Measurements from ENCODE around the gene GAD1.

GAD1 gene

GRCh38 chr2:170816504-170817092, at the start of gene GAD1:
GAD1 (plus strand) TSS chr2:170816887; CDS start chr2:170818592, 1,705 bp downstream.
- DNase-seq, result peak; percentile 96

- DNase-seq, result peak; percentile 94
Observed at GRCh38 chr2:170770008-170770605, 46.6 kb upstream of the GAD1 start, which contains the start of gene ERICH2. ERICH2 (plus strand) TSS chr2:170770378; CDS start chr2:170770682, 304 bp downstream.

DNA sequence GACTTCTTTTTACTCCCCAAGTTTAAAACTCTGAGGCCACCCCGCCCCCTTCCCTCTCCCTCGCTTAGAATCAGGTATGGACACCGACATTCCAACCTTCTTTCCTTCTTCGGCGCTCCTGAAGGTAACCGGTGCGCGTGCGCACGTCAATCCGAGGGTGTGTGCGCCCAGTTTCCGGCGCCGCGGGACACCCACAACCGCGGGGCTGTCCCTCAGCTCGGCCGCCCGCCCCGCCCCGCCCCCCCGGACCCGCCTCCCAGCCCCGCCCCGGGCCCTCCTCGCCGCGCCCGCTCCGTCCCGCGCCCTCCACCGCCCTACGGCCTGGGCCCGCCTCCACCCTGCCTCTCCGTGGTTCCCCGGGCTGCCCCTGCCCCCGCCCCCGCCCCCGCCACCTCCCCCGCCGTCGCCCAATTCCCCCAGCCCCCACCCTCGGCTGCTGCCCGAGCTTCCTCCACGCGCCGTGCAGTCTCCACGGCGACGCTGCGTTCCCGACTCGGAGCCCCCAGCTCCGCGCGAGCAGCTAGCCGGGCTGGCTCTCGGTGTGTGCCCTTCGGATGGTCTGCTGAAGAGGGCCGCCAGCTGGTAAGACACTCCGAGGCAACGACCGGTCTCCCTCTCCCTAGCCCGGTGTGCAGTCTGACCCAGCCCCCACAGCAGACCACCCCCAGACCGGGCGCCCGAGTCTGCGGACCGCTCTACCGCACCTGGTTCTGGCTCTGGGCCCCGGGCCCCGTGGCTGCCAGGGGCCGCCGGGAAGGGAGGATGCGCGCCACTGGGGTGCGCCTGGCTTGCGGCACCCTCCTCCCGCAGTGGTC, 45.9 kb upstream of the GAD1 start:
- peak; percentile 96 for DNase-seq

- DNase-seq, result no peak
Observed at GRCh38 chr2:170771421-170771937, 45.2 kb upstream of the GAD1 start.

DNA sequence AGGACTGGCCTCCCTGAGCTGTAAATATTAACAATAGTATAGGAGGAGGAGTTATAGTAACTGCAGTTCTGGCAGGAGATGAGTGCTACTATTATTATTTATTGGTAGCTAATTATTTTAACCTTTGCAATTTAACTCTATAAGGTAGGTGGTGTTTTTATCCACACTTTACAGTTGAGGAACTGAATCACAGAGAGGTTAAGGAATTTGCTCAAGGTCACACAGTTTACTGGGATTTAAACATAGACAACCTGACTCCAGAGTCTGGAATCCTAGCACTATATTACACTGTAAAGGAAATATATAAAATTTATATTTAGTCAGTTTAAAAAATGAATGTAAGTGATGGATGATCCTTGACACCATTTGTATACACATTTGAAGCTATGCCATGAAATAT, 44.4 kb upstream of the GAD1 start:
- no peak for DNase-seq

GRCh38 chr2:170774074-170774473, 42.6 kb upstream of the GAD1 start:
- DNase-seq, result no peak

DNA sequence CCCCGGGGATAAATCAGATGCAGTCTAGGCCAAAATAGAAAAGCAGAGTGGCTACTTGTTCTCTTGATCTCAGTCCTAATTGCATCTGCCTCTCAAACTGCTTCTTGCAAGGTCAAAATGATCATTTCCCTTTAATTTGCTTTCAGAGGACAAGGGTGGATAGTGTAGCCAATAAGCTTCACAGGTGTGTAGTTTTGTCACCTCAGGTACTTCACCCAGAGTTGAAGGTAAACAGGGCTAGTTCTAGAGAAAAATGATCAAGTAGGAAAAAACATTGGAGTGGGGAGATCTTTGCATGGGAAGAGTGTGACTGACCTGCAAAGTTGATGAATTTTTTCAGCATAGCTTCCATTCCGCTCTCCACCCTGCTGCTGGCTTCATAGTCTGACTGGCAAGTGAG, 37.8 kb upstream of the GAD1 start:
- DNase-seq, result peak; percentile 57

DNA sequence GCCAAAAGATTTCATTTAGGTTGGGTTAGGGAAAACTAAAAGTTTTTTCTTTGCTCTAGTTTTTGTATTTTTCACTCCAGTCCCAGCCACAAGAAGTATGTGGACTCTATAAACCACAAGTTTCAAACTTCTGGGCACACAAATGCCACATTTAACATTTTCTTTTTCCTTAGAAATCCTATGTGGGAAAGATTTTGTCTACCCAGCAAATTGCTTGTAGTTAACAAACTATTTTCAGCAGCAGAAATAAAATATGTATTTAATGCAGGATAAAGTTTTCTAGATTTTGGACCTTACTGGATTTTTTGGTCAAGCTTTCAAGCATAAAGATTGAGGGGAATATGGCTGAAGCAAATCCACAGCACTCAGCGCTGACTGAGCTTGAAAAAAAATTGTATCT, 37.4 kb upstream of the GAD1 start:
- DNase-seq, result no peak

DNA sequence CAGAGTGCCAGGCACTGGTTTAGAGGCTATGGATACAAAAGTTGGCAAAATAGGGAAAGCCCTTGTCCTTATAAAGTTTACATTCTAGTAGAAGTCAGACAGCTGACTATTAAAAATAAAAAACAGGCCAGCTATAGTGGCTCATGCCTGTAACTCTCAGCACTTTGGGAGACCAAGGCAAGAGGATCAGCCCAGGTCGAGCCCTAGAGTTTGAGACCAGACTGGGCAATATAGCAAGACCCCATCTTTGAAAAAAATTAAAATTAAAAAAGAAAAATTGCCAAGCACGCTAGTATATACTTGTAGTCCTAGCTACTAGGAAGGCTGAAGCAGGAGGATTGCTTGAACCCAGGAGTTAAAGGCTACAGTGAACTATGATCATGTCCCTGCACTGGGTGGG, 34.0 kb upstream of the GAD1 start:
- DNase-seq, result no peak

GRCh38 chr2:170783549-170783948, 33.1 kb upstream of the GAD1 start:
- no peak for DNase-seq

DNA sequence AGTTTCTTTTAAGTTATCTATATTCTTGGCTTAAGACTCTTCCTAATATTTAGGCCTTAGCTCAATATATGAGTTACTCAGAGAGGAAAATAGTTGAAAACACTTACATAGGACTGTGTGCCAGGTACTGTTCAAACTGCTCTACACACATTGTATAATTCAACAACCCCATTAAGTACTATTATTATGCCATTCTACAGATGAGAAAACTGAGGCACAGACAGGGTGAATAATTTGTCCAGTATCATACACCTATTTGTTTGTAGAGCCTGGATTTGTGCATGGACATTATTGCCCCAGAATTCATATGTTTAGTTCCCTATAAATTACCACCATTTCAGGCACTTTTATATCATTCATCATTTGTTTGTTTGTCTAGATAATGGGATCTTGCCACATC, 17.7 kb upstream of the GAD1 start:
- no peak for DNase-seq

DNA sequence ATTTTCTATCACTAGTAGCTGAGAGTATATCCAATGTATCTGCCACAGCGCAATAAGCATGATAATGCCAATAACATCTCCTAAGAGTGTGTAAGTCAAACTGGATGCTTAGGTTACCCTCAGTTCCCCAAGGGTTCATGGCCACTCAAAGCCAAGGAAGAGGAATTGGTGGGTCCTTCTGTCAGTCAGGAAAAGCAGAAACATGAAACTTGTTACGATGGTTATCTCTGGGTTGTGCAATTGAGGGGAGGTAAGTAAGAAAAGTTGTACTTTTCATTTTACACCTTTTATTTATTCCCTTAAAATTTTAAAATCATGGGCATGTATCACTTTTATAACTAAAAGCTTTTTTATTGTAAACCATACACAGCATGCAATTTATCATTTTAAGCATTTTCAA, 10.1 kb upstream of the GAD1 start:
- no peak for DNase-seq

GRCh38 chr2:170812710-170813600, 3.7 kb upstream of the GAD1 start:
- peak; percentile 99 for DNase-seq

GRCh38 chr2:170813611-170814532, 2.8 kb upstream of the GAD1 start:
- peak; percentile 76 for DNase-seq

DNA sequence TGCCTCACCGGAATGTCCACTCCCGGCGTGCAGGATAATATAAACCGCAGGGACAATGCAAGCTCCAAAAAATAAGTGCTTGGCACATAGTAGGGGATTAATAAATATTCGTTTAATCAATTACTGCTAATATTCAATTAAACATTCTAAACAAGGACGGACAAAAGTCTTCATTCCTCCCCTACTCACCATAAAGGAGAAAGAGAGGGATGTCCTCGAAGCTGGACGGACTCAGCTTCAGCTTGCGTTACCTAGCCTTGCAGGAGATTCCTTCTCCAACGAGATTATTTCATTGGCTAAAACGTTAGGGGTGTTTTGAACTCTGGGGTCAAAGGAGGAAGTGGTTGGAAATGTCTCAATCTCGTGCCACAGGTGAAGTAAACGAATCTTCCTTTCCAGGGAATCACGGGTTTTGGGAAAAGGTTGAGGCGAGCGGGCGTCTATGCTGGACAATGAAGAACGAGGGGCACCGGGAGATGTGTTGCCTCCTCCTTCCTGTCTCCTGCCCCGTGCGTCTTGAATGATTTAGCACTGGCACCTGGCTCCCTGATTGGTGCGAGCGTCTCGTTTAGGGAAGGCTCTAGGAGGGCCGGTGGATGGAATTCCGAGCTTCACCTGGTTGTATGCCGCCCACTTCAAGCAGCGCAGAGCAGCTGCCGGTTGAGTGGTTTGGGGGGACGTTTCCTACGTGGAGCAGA, 2.0 kb upstream of the GAD1 start:
- DNase-seq, result peak; percentile 93

GRCh38 chr2:170815311-170815710, 1.4 kb upstream of the GAD1 start:
- DNase-seq, result no peak

DNA sequence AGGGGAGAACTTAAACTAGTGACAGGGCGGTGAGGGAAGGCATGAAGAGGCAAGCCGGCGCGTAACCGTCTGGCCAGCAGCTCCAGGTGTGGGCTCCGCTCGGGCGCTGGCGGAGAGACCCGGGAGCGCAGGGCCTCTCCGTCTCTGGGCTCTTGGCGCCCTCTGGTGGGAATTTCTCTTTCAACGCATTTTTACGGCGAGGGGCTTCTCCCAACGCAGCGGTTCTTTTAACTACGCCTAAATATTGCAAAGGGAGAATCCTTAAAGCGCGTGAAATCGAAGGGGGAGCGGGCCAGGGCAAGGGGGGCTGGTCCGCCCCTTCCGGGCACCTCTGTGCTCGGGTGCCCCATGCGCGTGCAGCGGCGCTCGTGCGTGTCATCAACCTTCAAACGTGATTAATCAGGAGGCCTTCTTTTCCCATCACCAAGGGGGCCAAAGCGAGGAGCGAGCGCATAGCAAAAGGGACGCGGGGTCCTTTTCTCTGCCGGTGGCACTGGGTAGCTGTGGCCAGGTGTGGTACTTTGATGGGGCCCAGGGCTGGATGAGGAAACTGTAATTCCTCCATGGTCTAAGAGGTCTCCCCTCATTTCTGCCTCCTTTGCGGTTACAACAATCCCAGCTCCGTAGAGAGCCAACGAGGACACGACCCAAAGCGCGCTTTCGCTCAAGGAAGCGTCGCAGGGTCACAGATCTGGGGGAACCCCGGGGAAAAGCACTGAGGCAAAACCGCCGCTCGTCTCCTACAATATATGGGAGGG, 762 bp upstream of the GAD1 start:
- peak; percentile 96 for DNase-seq

DNA sequence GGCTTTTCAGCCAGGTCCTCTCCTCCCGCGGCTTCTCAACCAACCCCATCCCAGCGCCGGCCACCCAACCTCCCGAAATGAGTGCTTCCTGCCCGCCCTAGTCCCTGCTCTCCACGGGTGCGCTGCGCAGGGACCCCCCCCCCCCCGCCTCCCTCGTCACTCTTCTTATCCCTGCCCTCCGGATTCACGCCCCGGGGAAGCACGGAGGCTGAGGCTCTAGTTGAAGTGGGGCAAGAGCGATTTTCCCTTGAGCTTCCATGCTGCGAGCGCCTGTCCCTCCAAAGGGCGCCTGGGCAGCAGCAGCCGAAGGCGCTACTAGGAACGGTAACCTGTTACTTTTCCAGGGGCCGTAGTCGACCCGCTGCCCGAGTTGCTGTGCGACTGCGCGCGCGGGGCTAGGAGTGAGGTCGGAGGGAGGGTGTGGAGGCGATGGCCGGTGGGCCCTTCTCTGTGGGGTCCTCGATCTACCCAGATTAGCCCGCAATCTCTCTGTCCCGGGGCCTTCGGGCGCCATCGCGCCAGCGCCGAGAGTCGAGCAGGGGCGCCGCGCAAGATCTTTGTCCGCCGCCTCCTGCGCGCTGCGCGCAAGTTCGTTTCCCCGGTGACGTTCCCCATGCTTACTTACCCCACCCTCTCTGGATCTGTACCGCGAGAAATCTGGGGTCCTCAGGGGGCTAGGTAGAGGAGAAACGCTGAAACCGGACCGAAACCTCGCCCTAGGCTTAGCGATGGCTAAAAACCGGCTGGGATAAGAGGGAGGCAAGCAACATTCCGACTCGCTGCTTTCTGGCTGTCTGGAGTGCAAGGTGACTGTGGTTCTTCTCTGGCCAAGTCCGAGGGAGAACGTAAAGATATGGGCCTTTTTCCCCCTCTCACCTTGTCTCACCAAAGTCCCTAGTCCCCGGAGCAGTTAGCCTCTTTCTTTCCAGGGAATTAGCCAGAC, 677 bp downstream of the GAD1 start:
- DNase-seq, result peak; percentile 82
